DOHH2 (cell line): ENCODE results near the gene CEP85L.

ENCODE experiments used
- EZH2phosphoT487 ChIP-seq: fragments of 200-600 bp; sonication (generic); IDR thresholded peaks from 2 replicates; pipeline ENCODE4 v1.6.1; 2017; ENCODE audit warnings: borderline replicate concordance, mild to moderate bottlenecking, antibody characterized with exemption, low read length, moderate library complexity, mixed read lengths
- TF ChIP-seq, protein P1 (sequence below): fragments of 200-600 bp; sonication (generic); IDR thresholded peaks from one replicate; pipeline ENCODE4 v1.5.1; 2014; ENCODE audit warnings: antibody characterized with exemption, mild to moderate bottlenecking, low read depth, low read length; ENCODE audit not compliant: poor library complexity, severe bottlenecking

DNA sequence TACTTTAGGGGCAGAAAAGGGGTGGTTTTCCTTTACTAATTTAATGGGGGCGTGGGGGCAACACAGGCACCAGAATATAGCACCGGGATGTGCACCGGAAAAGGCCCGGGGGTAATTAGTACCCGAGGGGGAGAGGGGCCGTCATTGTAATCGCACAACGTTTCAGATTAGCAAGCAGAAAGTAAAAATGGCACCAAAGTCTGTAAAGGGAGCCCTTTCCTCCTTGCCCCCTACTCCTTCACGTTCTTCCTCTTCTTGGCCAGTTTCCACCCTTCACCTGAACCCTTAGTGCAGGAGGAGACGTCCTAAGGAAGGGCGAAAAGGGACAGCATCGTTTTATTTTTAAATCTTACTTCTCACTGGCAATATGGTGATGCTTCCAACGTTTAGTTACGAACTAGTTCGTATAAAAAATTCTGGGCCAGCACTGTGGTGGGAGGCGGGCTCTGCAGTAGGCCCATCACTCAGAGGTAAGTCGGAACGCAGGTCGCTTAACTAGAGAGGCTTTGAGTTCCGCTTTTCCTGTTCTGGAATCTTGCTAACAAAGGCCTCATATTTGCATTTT lies 742 bp upstream of the CEP85L start:
- TF ChIP-seq, protein P1, sequence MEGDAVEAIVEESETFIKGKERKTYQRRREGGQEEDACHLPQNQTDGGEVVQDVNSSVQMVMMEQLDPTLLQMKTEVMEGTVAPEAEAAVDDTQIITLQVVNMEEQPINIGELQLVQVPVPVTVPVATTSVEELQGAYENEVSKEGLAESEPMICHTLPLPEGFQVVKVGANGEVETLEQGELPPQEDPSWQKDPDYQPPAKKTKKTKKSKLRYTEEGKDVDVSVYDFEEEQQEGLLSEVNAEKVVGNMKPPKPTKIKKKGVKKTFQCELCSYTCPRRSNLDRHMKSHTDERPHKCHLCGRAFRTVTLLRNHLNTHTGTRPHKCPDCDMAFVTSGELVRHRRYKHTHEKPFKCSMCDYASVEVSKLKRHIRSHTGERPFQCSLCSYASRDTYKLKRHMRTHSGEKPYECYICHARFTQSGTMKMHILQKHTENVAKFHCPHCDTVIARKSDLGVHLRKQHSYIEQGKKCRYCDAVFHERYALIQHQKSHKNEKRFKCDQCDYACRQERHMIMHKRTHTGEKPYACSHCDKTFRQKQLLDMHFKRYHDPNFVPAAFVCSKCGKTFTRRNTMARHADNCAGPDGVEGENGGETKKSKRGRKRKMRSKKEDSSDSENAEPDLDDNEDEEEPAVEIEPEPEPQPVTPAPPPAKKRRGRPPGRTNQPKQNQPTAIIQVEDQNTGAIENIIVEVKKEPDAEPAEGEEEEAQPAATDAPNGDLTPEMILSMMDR, result no peak
- TF ChIP-seq EZH2phosphoT487, result no peak
